Head of caudate nucleus (tissue), 42 donors: Measurements from ENCODE around the gene LIN54.
"Not testable (repeated sequence)": the region's sequence is repeated elsewhere in the genome, so short reads cannot be mapped to it uniquely, and the experiment has no call there.

ENCODE experiments used
- DNase-seq, 42 donors: peaks; one replicate each; pipeline versions ENCODE4 v3.0.0 to v3.0.0-alpha.2; 2020 to 2021; ENCODE audit warnings: mixed read lengths in 7 of 42
- intact Hi-C: fragments of 100-400 bp; cut with DNase I; formaldehyde crosslinking; loops from one replicate; pipeline ENCODE4 v1.15.0; 2022

The LIN54 gene

DNA sequence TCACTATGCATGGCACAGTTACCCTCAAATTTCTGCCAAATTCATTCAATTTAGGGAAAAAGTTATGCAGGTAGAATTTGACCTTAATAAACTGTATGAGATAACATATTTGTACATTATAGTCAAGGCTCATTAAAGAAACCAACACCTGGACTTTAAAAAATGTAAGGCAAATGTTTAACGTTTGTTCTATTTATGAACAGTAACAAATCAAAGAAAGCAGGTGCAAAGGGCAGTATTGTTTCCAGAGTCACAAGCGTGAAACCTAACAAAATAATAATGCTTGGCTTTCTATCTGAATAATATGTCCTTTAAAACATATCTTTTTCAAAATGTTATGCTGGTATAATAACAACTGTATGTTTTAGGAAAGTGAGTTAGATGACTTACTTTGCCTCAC lies 41.2 kb downstream of the LIN54 start:
- intact Hi-C loops, result no loop called here
- no peak for DNase-seq

GRCh38 chr4:82968972-82969371 lies 41.7 kb downstream of the LIN54 start:
- DNase-seq, result no peak
- intact Hi-C loops, result no loop called here

DNA sequence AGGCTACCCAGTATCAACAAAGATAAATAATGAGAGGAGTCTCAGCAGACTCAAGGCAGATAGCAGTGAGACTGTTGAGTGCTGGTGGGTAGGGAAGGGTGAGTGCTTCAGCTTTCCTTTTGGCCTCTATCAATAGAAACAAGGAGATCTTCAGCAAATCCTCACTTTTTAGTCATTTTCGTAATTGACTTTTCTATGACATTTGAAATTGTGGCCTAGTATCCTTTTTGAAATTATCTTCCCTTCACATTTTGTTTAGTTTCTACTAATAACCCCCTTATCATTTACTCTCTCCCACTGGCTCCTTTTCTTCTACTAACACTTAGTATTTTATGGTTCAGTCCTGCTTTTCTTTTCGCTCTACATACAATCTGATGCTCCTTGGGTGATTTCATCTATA lies 44.9 kb downstream of the LIN54 start:
- no peak for DNase-seq
- intact Hi-C loops, result no loop called here

DNA sequence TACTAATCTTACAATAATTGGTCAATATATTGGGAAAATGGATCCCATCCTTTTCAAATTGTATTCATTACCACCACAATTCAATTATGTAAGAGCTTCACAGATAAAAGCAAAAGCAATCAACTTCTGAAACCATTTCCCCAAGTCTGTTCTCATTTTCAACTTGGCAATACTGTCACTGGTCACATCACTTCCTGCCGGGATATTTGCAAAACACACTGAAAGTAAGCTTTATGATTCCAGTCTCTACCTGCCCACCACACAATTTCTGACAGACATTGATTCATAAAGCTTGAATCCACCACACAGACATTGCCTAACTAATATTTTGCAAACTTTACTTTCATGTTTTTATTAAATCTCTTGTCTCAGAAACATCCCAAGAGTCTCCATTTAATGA lies 53.6 kb downstream of the LIN54 start:
- DNase-seq, result no peak
- intact Hi-C loops, result no loop called here

- intact Hi-C loops, result no loop called here
- no peak for DNase-seq
Measured at GRCh38 chr4:82954212-82954611, 56.4 kb downstream of the LIN54 start.

GRCh38 chr4:82951196-82951595 lies 59.4 kb downstream of the LIN54 start:
- intact Hi-C loops, result no loop called here
- no peak for DNase-seq

GRCh38 chr4:82948647-82949204 lies 61.9 kb downstream of the LIN54 start:
- intact Hi-C loops, result no loop called here
- DNase-seq, result no peak

DNA sequence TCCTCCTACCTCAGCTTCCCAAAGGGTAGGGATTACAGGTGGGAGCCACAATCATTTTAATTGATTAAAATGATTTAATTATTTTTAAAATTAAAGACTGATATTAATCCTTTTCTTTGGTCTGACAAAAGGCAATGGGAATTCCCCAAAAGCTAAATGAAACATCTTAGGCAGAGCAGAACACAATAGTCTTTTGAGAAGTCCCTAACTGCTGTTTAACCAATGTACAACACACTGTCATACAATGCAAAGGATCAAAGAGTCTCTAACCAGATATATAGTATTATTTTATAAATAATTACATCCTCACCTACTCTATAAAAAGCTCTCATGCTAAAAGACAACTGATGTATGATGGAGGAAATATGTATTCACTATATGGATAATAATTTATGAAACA lies 63.1 kb downstream of the LIN54 start:
- intact Hi-C loops, result no loop called here
- no peak for DNase-seq

DNA sequence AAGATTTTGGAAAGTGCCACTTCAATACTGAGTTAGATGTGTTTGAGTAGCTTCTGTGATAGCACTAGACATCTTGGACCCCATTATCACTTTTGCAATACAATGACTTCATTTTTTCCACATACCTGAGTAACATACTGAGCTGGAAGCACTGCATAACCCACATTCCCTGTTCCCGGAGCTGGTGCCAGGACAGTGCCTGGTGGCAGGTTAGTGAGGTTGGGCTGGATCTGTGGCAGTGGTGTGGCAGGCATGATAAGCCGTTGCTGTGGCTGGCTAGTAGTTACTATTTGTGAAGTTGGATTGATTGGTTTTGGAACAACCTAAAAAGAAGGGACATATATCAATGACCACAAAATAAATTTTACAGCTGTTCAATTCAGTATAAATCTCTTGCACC lies 71.2 kb downstream of the LIN54 start:
- intact Hi-C loops, result no loop called here
- no peak for DNase-seq

DNA sequence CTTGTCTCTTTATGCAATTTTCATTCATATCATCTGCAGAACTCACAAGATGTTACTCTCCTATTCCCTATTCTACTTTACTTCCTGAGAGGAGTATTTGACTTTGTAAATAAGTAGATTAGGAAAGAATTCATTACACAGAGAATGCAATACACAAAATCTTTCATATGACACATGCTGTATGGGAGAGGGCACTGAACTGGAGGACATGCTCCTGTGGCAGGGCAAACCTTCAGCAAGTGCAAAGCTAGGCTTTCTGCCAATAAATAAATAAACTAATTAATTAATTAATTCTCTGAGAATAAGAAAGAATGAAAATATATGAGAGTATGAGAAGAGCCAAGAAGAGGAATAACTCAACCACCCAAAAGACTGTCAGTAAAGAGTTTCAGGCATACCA lies 76.2 kb downstream of the LIN54 start:
- DNase-seq, result no peak
- intact Hi-C loops, result no loop called here

DNA sequence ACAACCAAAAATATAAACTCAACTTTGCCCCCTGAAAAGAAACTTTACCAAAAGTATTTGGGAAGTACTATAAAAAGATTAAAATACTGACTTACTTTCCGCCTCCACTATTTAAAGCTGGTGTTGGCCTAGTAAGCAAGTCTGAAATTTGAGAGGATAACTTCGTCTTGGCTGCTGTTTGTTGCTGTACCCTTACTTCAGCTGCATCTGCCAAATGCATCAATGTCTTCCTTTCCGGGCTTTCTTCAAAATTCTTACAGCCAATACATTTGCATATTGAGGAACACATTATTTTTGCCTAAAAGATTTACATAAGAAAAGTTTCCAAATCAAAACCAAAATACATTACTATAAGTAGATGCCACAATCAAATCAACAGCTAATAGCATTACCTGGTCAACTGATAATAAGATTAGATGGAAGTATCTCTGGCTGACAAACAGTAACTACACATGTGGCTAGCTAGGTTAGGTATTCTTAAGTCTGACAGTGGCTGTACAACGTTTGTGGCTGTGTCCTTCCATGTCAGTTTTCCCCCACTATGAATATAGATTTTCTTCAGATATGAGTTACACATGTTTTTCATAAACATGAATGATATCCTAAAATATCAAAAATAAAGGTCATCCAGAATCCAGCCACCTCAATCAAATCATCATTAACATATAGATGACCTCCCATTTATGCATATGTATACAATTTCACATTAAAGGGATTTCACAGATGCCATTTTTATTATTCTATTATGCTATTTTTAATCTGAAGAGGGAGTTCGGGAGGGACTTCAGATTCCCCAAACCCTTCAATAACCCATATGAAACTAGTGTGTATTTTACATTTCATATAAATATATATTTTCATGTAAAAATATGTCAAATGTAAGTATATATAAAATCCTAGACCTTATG lies 79.5 kb downstream of the LIN54 start:
- intact Hi-C loops, result no loop called here
- DNase-seq, result no peak

GRCh38 chr4:82921795-82922194 lies 88.8 kb downstream of the LIN54 start:
- intact Hi-C loops, result no loop called here
- DNase-seq, result no peak

DNA sequence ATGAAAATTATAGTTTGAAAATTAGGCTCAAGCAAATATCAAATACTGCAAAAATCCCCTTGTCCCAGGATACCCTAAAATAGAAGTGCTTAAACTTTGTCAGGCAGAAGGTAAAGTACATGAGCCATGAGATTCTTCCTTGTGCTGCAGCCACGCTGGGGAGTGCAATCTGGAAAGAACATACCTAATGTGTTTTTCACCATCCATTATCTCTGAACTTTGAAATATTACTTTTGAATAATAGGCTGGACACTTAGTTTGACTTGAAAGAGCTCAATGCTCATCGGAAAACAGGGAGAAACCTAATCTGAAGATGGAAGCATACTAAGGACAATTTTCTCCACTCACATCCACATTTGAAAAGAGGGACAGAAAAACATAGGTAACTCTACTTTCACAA lies 91.2 kb downstream of the LIN54 start:
- DNase-seq, result no peak
- intact Hi-C loops, result no loop called here

- DNase-seq, result peak in 9 of 42 donors; percentile 16 to 60 (median 22)
- intact Hi-C loops, result no loop called here
Measured at GRCh38 chr4:82918091-82918490, 92.5 kb downstream of the LIN54 start.

DNA sequence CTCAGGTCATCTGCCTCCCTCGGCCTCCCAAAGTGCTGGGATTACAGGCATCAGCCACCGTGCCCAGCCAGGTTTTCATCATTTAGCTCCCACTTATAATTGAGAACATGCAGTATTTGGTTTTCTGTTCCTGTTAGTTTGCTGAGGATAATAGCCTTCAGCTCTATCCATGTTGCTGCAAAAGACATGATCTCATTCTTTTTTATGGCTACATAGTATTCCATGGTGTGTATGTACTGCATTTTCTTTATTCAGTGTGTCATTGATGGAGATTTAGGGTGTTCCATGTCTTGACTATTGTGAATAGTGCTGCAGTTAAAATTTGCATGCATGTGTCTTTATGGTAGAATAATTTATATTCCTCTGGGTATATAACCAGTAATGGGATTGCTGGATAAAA lies 96.7 kb downstream of the LIN54 start:
- DNase-seq, intact Hi-C loops: not testable (repeated sequence)

GRCh38 chr4:82913305-82913704 lies 97.3 kb downstream of the LIN54 start:
- intact Hi-C loops, result no loop called here
- DNase-seq, result no peak

- intact Hi-C loops, result loop anchor here (10.0 kb wide), 1 partner anchor 445 kb away; no protein-coding TSS in a partner anchor
- DNase-seq, result no peak
Measured at GRCh38 chr4:82909326-82909725, 101.3 kb downstream of the LIN54 start.

DNA sequence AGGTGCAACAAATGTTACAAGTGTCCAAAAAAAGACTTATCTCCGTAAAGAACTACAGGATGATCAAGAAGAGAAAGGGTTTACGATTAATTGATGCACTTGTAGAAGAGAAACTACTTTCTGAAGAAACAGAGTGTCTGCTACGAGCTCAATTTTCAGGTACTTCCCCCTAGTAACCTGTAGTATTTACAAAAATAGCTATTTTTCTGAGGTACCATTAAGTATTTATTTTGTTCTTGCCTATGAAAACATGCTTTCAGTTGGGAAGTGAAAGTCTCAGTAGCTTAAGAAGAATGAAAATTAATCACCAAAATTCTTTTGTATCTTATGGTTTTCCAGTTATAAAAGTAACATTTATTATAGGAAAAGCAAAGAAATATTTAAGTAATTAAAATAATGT lies 104.2 kb downstream of the LIN54 start:
- DNase-seq, result no peak
- intact Hi-C loops, result loop anchor here (10.0 kb wide), 1 partner anchor 442 kb away; no protein-coding TSS in a partner anchor

GRCh38 chr4:82905205-82905604 lies 105.4 kb downstream of the LIN54 start:
- intact Hi-C loops, result loop anchor here (10.0 kb wide), 1 partner anchor 440 kb away; no protein-coding TSS in a partner anchor
- DNase-seq, result no peak

- intact Hi-C loops, result loop anchor here (5.0 to 10.0 kb wide), 2 partner anchors 109 to 439 kb away; partner anchors contain the start of gene LIN54
- DNase-seq, result no peak
Measured at GRCh38 chr4:82903737-82904136, 106.9 kb downstream of the LIN54 start.
